ENCODE data around the gene LIME1.

GRCh38 chr20:63733579-63734081, 2.8 kb upstream of the LIME1 start:
- TF ChIP-seq POLR2AphosphoS5 (IDR thresholded peaks at IDR 0.05) = no peak
- no peak for TF ChIP-seq POLR2A (IDR thresholded peaks at IDR 0.05)
- TF ChIP-seq CTCF (IDR thresholded peaks at IDR 0.05) = no peak
- no peak for TF ChIP-seq EP300 (IDR thresholded peaks at IDR 0.05)

Data from suprapubic skin (tissue), 4 donors.